Tibial nerve (tissue), 4 donors: ENCODE data around the gene PRRX1.

Experiments
- CTCF ChIP-seq, 5 experiments: fragments of 200-600 bp in 3 of 5; fragments of 450-650 bp in 2 of 5; sonication (generic) in 3 of 5; IDR thresholded peaks; one replicate each; pipeline ENCODE4 v1.5.1; 2016 to 2019; ENCODE audit warnings: antibody characterized with exemption in 5 of 5, mild to moderate bottlenecking in 3 of 5, moderate library complexity in 2 of 5
- EP300 ChIP-seq, 2 donors: sonication (generic); formaldehyde crosslinking; IDR thresholded peaks; one replicate each; pipeline ENCODE4 v1.6.1; 2017; ENCODE audit warnings: antibody characterized with exemption in 2 of 2, mild to moderate bottlenecking in 1 of 2

- TF ChIP-seq EP300 (IDR thresholded peaks at IDR 0.05) (no peak), CTCF (IDR thresholded peaks at IDR 0.05) (no peak)
Measured at GRCh38 chr1:170624146-170624545, 39.8 kb upstream of the PRRX1 start.
